ENCODE measurements around the gene FBXL22. TPM values are rescaled to one million over a fixed set of nuclear protein-coding genes. Genes with fewer than 3 reads are reported as not detected.

FBXL22 gene
- total and polyA plus RNA-seq, 2 experiments from 2014 or later, result 0.26 TPM; not detected in 1

DNA sequence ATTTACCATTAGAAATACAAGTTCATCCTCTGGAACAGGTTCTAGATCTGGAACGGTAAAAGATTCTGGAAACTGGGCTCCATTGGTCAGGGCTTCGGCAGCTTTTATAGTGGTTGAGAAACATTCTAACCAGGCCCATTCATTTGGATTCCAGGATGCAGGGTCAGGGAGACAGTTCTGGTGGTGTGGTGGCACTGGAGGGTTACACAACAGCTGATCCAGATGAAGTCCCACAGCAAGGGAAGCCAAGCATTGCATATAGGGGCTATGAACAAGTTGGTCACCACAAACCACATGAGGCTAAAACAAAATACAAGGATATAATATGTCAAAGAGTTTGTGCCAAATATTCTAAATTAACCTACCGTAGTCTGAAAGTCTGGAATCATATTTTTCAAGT, 43.0 kb downstream of the FBXL22 start:
- Histone ChIP-seq H3K4me1 (ENCODE audit: insufficient read depth) (no peaks in the 10 kb centered on the region), H3K79me2 (replicated peaks; ENCODE audit: insufficient read depth) (no peaks in the 10 kb centered on the region), H3K9me2 (ENCODE audit: insufficient read depth) (no peaks in the 10 kb centered on the region), H3K4me3 (no peak overlapping the region), H3K36me3 (ENCODE audit: insufficient read depth) (peaks cover 6% of the 10 kb centered on the region; the same call in 1 of the 2 replicates), H4K20me1 (replicated peaks; ENCODE audit: insufficient read depth) (no peaks in the 10 kb centered on the region), H3K4me2 (no peak overlapping the region), H3K27ac (ENCODE audit: low read depth) (no peak overlapping the region), H3K27me3 (ENCODE audit: insufficient read depth) (no peaks in the 10 kb centered on the region), H2AFZ (no peak overlapping the region), H3F3A (replicated peaks; ENCODE audit: low read depth) (no peaks in the 10 kb centered on the region)
- Mint-ChIP-seq H3K36me3 (ENCODE audit: low read depth) (no peaks in the 10 kb centered on the region), H3K4me1 (no peaks in the 10 kb centered on the region), H3K4me3 (no peak overlapping the region), H3K9me3 (no peaks in the 10 kb centered on the region), H3K27ac (no peak overlapping the region), H3K27me3 (ENCODE audit: insufficient read depth, low read depth, poor library complexity) (no peaks in the 10 kb centered on the region)
- TF ChIP-seq ZNF331 (CRISPR knock-in tag; IDR thresholded peaks at IDR 0.05; ENCODE audit: low read depth), result no peak
- TF ChIP-seq ZNF462 (CRISPR knock-in tag; IDR thresholded peaks at IDR 0.05), result no peak
- no peak for TF ChIP-seq REST (IDR thresholded peaks at IDR 0.05; ENCODE audit: unreplicated experiment)
- TF ChIP-seq JUNB (IDR thresholded peaks at IDR 0.05; ENCODE audit: unreplicated experiment), result no peak
- TF ChIP-seq CREB1 (CRISPR knock-in tag; IDR thresholded peaks at IDR 0.05; ENCODE audit: low read depth), result no peak
- TF ChIP-seq EZH2phosphoT487 (IDR thresholded peaks at IDR 0.05; ENCODE audit: unreplicated experiment), result no peak
- no peak for TF ChIP-seq POLR2AphosphoS5 (IDR thresholded peaks at IDR 0.05; ENCODE audit: low read depth)
- no peak for TF ChIP-seq NANOG (IDR thresholded peaks at IDR 0.05; ENCODE audit: borderline replicate concordance)
- DNase-seq (ENCODE audit: low spot score) (no peak), ATAC-seq (no peak)

Other genes with a start within 250 kb of the FBXL22 start
- 2.9 and 5.2 TPM in 2 replicates for gene CA12, start 215.5 kb upstream of the FBXL22 start, total RNA-seq (2014; rRNA removed; shearing (Covaris generic))
- gene CA12, start 215.5 kb upstream of the FBXL22 start, polyA plus RNA-seq (2016; fragmentation: Nextera tagmentation; extraction: Ambion mirVana), result 2.7 and 2.9 TPM in 2 replicates
- 9.7 and 22.5 TPM in 2 replicates for gene USP3, start 92.8 kb upstream of the FBXL22 start, total RNA-seq (2014; rRNA removed; shearing (Covaris generic))
- 7.6 and 9.9 TPM in 2 replicates for gene USP3, start 92.8 kb upstream of the FBXL22 start, polyA plus RNA-seq (2016; fragmentation: Nextera tagmentation; extraction: Ambion mirVana)
- 78.7 and 79.4 TPM in 2 replicates for gene HERC1, start 236.6 kb downstream of the FBXL22 start, total RNA-seq (2014; rRNA removed; shearing (Covaris generic))
- 20.3 and 25.9 TPM in 2 replicates for gene HERC1, start 236.6 kb downstream of the FBXL22 start, polyA plus RNA-seq (2016; fragmentation: Nextera tagmentation; extraction: Ambion mirVana)

Measured in GM23338 (cell line).